ENCODE measurements around the gene MC3R. TPM values are rescaled to one million over a fixed set of nuclear protein-coding genes. Genes with fewer than 3 reads are reported as not detected.

MC3R gene
- total and polyA plus RNA-seq, 2 of the 8 experiments (the other 6 are each of a cell fraction or from before 2014, with no cell fraction given): not detected

- POLR2A ChIA-PET (ENCODE audit: partially characterized antibody): no interaction called here
- no peak overlapping the region for H3K9ac ChIP-seq (replicated peaks in 1 of 4; ENCODE audit: extremely low read depth in 1 of 4, low read depth in 3 of 4, low read length in 3 of 4)
- WGBS, 2 experiments (ENCODE audit: extremely low coverage in 1 of 2, insufficient coverage in 1 of 2, insufficient read length in 1 of 2, insufficient replicate concordance in 2 of 2, low coverage in 1 of 2, low lambda C conversion rate in 2 of 2, missing lambda C conversion rate in 1 of 2): 80% methylated on average over 3 of the region's 3 CpGs; no CpG with 5 or more reads in 1 of the 2 experiments
- H3K9me3 ChIP-seq (ENCODE audit: insufficient read depth in 2 of 2, low read depth in 1 of 2, low read length in 1 of 2): peaks cover 51 to 69% of the 10 kb centered on the region in 2 experiments
- H3K36me3 ChIP-seq (ENCODE audit: control insufficient read depth in 2 of 4, insufficient read depth in 4 of 4, low read length in 3 of 4): no peaks in the 10 kb centered on the region
- H2BK120ac ChIP-seq (replicated peaks; ENCODE audit: low read depth, low read length): no peak overlapping the region
- no peaks in the 10 kb centered on the region for H3K27me3 ChIP-seq (replicated peaks in 1 of 4; ENCODE audit: control insufficient read depth in 3 of 4, extremely low read depth in 1 of 4, insufficient read depth in 3 of 4, low read length in 3 of 4)
- CTCF ChIA-PET (ENCODE audit: partially characterized antibody): interaction anchor here (0.6 kb wide), 1 partner anchor 35 kb away, joined by 3 read pairs; no protein-coding TSS in a partner anchor
- H2BK20ac ChIP-seq (ENCODE audit: low read length): no peak overlapping the region
- no peak overlapping the region for H2BK5ac ChIP-seq (ENCODE audit: low read depth, low read length)
- H3K18ac ChIP-seq (ENCODE audit: extremely low read depth, low read length): no peak overlapping the region
- H3K79me2 ChIP-seq (ENCODE audit: control insufficient read depth in 1 of 2, insufficient read depth in 2 of 2, low read length in 2 of 2): no peaks in the 10 kb centered on the region
- no peak overlapping the region for H2BK15ac ChIP-seq (ENCODE audit: low read length)
- H3K4ac ChIP-seq (replicated peaks; ENCODE audit: insufficient read length, low read depth, low read length): no peak overlapping the region
- FAIRE-seq (no peak), DNase-seq (ENCODE audit: low read depth in 1 of 2, low spot score in 2 of 2) (no peak)
- no peak overlapping the region for H3K4me3 ChIP-seq (ENCODE audit: extremely low read depth in 1 of 4, insufficient read depth in 2 of 4, low read depth in 3 of 4, low read length in 4 of 4)
- no peak overlapping the region for H4K5ac ChIP-seq (ENCODE audit: insufficient read length, low read depth, low read length)
- no peaks in the 10 kb centered on the region for H4K20me1 ChIP-seq (replicated peaks in 1 of 2; ENCODE audit: control insufficient read depth in 1 of 2, insufficient read depth in 2 of 2, low read length in 2 of 2)
- H3K14ac ChIP-seq (ENCODE audit: insufficient read length): no peak overlapping the region
- no peaks in the 10 kb centered on the region for H3K4me1 ChIP-seq (replicated peaks in 1 of 4; ENCODE audit: control insufficient read depth in 3 of 4, insufficient read depth in 4 of 4, low read length in 3 of 4)
- H2AK5ac ChIP-seq (ENCODE audit: low read depth, low read length): no peak overlapping the region
- H3K79me1 ChIP-seq (ENCODE audit: low read depth, low read length): no peaks in the 10 kb centered on the region
- no peak overlapping the region for H3K23ac ChIP-seq (ENCODE audit: insufficient read length)
- H4K8ac ChIP-seq (ENCODE audit: extremely low read depth, insufficient read depth, low read length): no peak overlapping the region
- H2AFZ ChIP-seq (ENCODE audit: low read length): no peak overlapping the region
- no peak overlapping the region for H4K91ac ChIP-seq (replicated peaks; ENCODE audit: insufficient read length, low read length)
- no peaks in the 10 kb centered on the region for H3K23me2 ChIP-seq (ENCODE audit: low read depth, low read length)
- no peak overlapping the region for H3K4me2 ChIP-seq (ENCODE audit: insufficient read depth in 1 of 2, low read depth in 2 of 2, low read length in 2 of 2)
- no peak overlapping the region for H3K27ac ChIP-seq (ENCODE audit: low read depth, low read length)
- H3K56ac ChIP-seq (replicated peaks; ENCODE audit: insufficient read length, low read depth, low read length): no peak overlapping the region
- H2BK12ac ChIP-seq (ENCODE audit: low read depth, low read length): no peak overlapping the region
- TF ChIP-seq KDM4A (IDR thresholded peaks at IDR 0.05; ENCODE audit: low read depth, low read length, severe bottlenecking): no peak
- TF ChIP-seq CHD2 (IDR thresholded peaks at IDR 0.05; ENCODE audit: low read length): no peak
- TF ChIP-seq USF2 (IDR thresholded peaks at IDR 0.05; ENCODE audit: low read length): no peak
- no peak for TF ChIP-seq TBP (IDR thresholded peaks at IDR 0.05; ENCODE audit: low read depth, low read length)
- TF ChIP-seq MAX (IDR thresholded peaks at IDR 0.05): no peak
- TF ChIP-seq ASH2L (IDR thresholded peaks at IDR 0.05; ENCODE audit: low read length): no peak
- TF ChIP-seq EGR1 (IDR thresholded peaks at IDR 0.05; ENCODE audit: borderline replicate concordance, low read depth, low read length): no peak
Measured at GRCh38 chr20:56285496-56285895, 37.0 kb downstream of the MC3R start.
